Endodermal cell (in vitro differentiated cells): ENCODE data around the gene ARF3. TPM values are rescaled to one million over a fixed set of nuclear protein-coding genes. Genes with fewer than 3 reads are reported as not detected.

Experiments used
- DNase-seq: peaks from one replicate; pipeline ENCODE4 v3.0.0-alpha.2; 2017
- H3K27ac ChIP-seq: 2 replicates; pipeline ENCODE4 v1.5.1; 2013; ENCODE audit warnings: mild to moderate bottlenecking, low read depth, low read length, moderate library complexity
- H3K27me3 ChIP-seq: 2 replicates; pipeline ENCODE4 v1.6.1; 2013; ENCODE audit warnings: mild to moderate bottlenecking, low read length, moderate library complexity; ENCODE audit not compliant: insufficient read depth, control insufficient read depth, poor library complexity, severe bottlenecking
- H3K36me3 ChIP-seq: 2 replicates; pipeline ENCODE4 v1.7.0; 2013; ENCODE audit warnings: mild to moderate bottlenecking, low read length, moderate library complexity; ENCODE audit not compliant: control insufficient read depth, insufficient read depth
- H3K4me1 ChIP-seq: one replicate; pipeline ENCODE4 v1.7.0; 2013; ENCODE audit warnings: low read length; ENCODE audit not compliant: control insufficient read depth, insufficient read depth
- H3K4me3 ChIP-seq: 2 replicates; pipeline ENCODE4 v1.5.1; 2013; ENCODE audit warnings: mild to moderate bottlenecking, low read length, moderate library complexity
- H3K9ac ChIP-seq: 2 replicates; pipeline ENCODE4 v1.6.1; 2013; ENCODE audit warnings: mild to moderate bottlenecking, low read length, moderate library complexity; ENCODE audit not compliant: poor library complexity, severe bottlenecking; ENCODE audit errors: extremely low read depth
- H3K9me3 ChIP-seq: 2 replicates; pipeline ENCODE4 v1.6.1; 2013; ENCODE audit warnings: mild to moderate bottlenecking, low read length, moderate library complexity; ENCODE audit not compliant: control insufficient read depth
- H3K27ac Mint-ChIP-seq: 2 replicates; pipeline ENCODE4 v1.8.0; 2020; ENCODE audit warnings: mixed read lengths
- H3K27me3 Mint-ChIP-seq: 2 replicates; pipeline ENCODE4 v1.8.0; 2021; ENCODE audit warnings: mild to moderate bottlenecking, mixed read lengths; ENCODE audit not compliant: insufficient read depth
- H3K36me3 Mint-ChIP-seq: 2 replicates; pipeline ENCODE4 v1.8.0; 2020; ENCODE audit warnings: low read depth, mixed read lengths
- H3K4me1 Mint-ChIP-seq: 2 replicates; pipeline ENCODE4 v1.8.0; 2020; ENCODE audit warnings: mixed read lengths
- H3K4me3 Mint-ChIP-seq: 2 replicates; pipeline ENCODE4 v1.8.0; 2020; ENCODE audit warnings: mild to moderate bottlenecking, moderate library complexity, mixed read lengths
- H3K9me3 Mint-ChIP-seq: 2 replicates; pipeline ENCODE4 v1.8.0; 2020; ENCODE audit warnings: mild to moderate bottlenecking, mixed read lengths
- CTCF ChIP-seq: fragments of 200-600 bp; sonication (generic); conservative IDR thresholded peaks from 2 replicates; pipeline ENCODE4 v1.5.0; 2021; ENCODE audit warnings: antibody characterized with exemption, mild to moderate bottlenecking
- WGBS, 2 experiments: methylation state at CpG; one replicate each; pipeline versions ENCODE4 v1.1.5 to v1.1.7; 2013; ENCODE audit warnings: missing lambda C conversion rate in 2 of 2, mixed read lengths in 1 of 2; ENCODE audit not compliant: insufficient coverage in 1 of 2, insufficient read length in 1 of 2; 5-methylcytosine and 5-hydroxymethylcytosine counted together
- total RNA-seq, 2 donors: library from RNA; stranded (reverse); fragmentation: NEBNext Ultra II Directional in 1 of 2; extraction: Animal tissue kit (Norgen Biotek cat#: 25700) in 1 of 2; gene quantifications; 2 replicates in 1 of 2; 3 replicates in 1 of 2; pipeline ENCODE4 v1.2.1, GENCODE V29; 2021

ARF3 gene
- total RNA-seq, 2 donors from 2014 or later: 237 to 288 TPM

- Histone ChIP-seq H3K27ac (no peak overlapping the region), H3K27me3 (peaks cover 68% of the 10 kb centered on the region), H3K4me3 (no peak overlapping the region), H3K36me3 (no peaks in the 10 kb centered on the region), H3K4me1 (peaks cover 4% of the 10 kb centered on the region), H3K9me3 (no peaks in the 10 kb centered on the region), H3K9ac (no peak overlapping the region)
- no peaks in the 10 kb centered on the region for H3K36me3 Mint-ChIP-seq
- no peak overlapping the region for H3K4me3 Mint-ChIP-seq
- no peak for DNase-seq
- TF ChIP-seq CTCF: no peak
- no peak overlapping the region for H3K27ac Mint-ChIP-seq
- peaks cover 76% of the 10 kb centered on the region for H3K27me3 Mint-ChIP-seq
- 61 to 75% methylated on average over 3 of the region's 3 CpGs for WGBS, 2 experiments
- peaks cover 12% of the 10 kb centered on the region for H3K4me1 Mint-ChIP-seq
- no peaks in the 10 kb centered on the region for H3K9me3 Mint-ChIP-seq
These were observed 36.5 kb upstream of the ARF3 start for GRCh38 chr12:48993787-48994186.

DNA sequence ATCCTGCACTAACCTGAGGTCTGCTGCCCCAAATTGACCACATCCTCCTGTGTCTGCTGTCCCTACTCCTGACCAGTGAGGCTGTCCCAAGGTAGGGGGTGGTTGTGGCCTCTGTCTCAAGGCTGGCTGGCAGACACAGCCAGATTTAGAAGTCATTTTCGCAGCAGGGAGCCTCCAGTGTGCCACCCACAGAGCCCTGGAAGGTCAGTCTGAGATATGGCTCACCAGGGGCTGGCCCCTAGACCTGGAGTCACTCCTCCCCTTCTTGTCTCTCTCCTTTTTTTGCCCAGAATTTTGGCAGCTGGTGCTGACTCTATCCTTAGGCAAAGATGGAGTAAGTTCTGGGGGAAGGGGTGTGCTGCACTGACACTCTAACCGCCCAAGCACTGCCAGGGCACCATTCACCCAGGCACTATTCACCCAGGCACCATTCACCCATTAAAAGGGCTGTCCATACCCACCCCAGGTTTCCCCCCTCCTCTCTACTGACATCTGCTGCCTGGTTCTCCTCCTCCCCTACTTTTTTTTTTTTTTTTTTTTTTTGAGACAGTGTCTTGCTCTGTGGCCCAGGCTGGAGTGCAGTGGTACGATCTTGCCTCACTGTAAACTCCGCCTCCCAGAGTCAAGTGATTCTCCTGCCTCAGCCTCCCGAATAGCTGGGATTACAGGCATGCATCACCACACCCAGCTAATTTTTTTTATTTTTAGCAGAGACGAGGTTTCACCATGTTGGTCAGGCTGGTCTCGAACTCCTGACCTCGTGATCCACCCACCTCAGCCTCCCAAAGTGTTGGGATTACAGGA lies 34.2 kb upstream of the ARF3 start:
- H3K9me3 Mint-ChIP-seq: no peaks in the 10 kb centered on the region
- peaks cover 62% of the 10 kb centered on the region for H3K27me3 ChIP-seq
- H3K4me3 ChIP-seq: no peak overlapping the region
- TF ChIP-seq CTCF: no peak
- H3K36me3 Mint-ChIP-seq: no peaks in the 10 kb centered on the region
- H3K9ac ChIP-seq: no peak overlapping the region
- H3K27me3 Mint-ChIP-seq: peaks cover 76% of the 10 kb centered on the region
- no peak for DNase-seq
- H3K27ac Mint-ChIP-seq: no peak overlapping the region
- H3K9me3 ChIP-seq: no peaks in the 10 kb centered on the region
- 81 to 89% methylated on average over 6 to 8 of the region's 8 CpGs for WGBS, 2 experiments
- H3K4me1 Mint-ChIP-seq: peaks cover 16% of the 10 kb centered on the region
- peaks cover 8% of the 10 kb centered on the region for H3K4me1 ChIP-seq
- no peaks in the 10 kb centered on the region for H3K36me3 ChIP-seq
- no peak overlapping the region for H3K27ac ChIP-seq
- H3K4me3 Mint-ChIP-seq: no peak overlapping the region

DNA sequence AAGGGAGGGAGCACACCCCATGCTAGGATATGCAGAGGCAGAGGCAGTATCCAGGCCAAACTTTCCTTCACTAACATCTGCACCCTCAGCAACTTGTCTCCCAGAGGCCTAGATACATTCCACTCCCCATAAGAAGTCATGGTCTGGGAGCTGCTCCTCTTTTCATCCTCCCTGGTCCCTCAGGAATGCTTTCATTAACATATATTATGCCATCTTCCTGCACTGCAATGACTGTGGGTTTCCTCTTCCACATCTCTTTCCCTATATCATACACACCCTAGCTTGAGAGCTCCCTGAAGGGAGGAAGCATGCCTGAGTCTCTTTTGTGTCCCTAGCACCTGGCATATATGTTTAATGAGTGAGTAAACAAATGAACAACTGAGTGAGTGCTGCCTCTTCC lies 33.3 kb upstream of the ARF3 start:
- Histone ChIP-seq H3K36me3 (no peaks in the 10 kb centered on the region), H3K9me3 (no peaks in the 10 kb centered on the region), H3K27ac (no peak overlapping the region), H3K4me3 (no peak overlapping the region), H3K9ac (no peak overlapping the region), H3K4me1 (peaks cover 8% of the 10 kb centered on the region), H3K27me3 (peaks cover 62% of the 10 kb centered on the region)
- TF ChIP-seq CTCF: no peak
- H3K27ac Mint-ChIP-seq: no peak overlapping the region
- H3K9me3 Mint-ChIP-seq: no peaks in the 10 kb centered on the region
- peaks cover 76% of the 10 kb centered on the region for H3K27me3 Mint-ChIP-seq
- peaks cover 17% of the 10 kb centered on the region for H3K4me1 Mint-ChIP-seq
- DNase-seq: no peak
- no peaks in the 10 kb centered on the region for H3K36me3 Mint-ChIP-seq
- no peak overlapping the region for H3K4me3 Mint-ChIP-seq
